ENCODE measurements around the gene SPEF1. TPM values are rescaled to one million over a fixed set of nuclear protein-coding genes. Genes with fewer than 3 reads are reported as not detected.
A peak's percentile ranks its signal among the peaks of the same experiment; 100 is the strongest.

SPEF1 gene
- total and polyA plus RNA-seq, 2 of the 13 experiments (the other 11 are each of a cell fraction or from before 2014, with no cell fraction given): 0.11 to 0.27 TPM

GRCh38 chr20:3802524-3803239 is 21.4 kb upstream of the SPEF1 start:
- H3K4me1 ChIP-seq (ENCODE audit: insufficient read depth, low read length): peaks cover 41% of the 10 kb centered on the region
- WGBS (ENCODE audit: low lambda C conversion rate): 88% methylated on average over 11 of the region's 11 CpGs
- H3K9me3 ChIP-seq (ENCODE audit: low read length): no peaks in the 10 kb centered on the region
- H3K79me2 ChIP-seq (ENCODE audit: insufficient read depth, low read length): peaks cover 8% of the 10 kb centered on the region
- intact Hi-C loops (cut with micrococcal nuclease; ENCODE audit: unreplicated experiment): no loop called here
- POLR2A ChIA-PET: interaction anchor here (1.1 to 1.5 kb wide), 2 partner anchors 15 to 18 kb away, joined by 4 to 6 read pairs; partner anchors contain the start of gene AP5S1
- no TSS peak for BruUV-seq (replicated peaks)
- ATAC-seq (no peak), DNase-seq (ENCODE audit: low spot score) (no peak), FAIRE-seq (no peak)
- no peak overlapping the region for H3K9ac ChIP-seq (ENCODE audit: insufficient read depth, low read depth, low read length)
- no peak overlapping the region for H3K4me3 ChIP-seq (replicated peaks in 1 of 3; ENCODE audit: insufficient read depth in 1 of 3, low read depth in 2 of 3, low read length in 3 of 3)
- no peak overlapping the region for H3K27ac ChIP-seq (ENCODE audit: extremely low read length, insufficient read depth, low read length)
- H3K36me3 ChIP-seq (replicated peaks in 1 of 2; ENCODE audit: control insufficient read depth in 1 of 2, insufficient read depth in 2 of 2, low read length in 2 of 2): peaks cover 27 to 48% of the 10 kb centered on the region in 2 experiments
- in situ Hi-C loops (cut with HindIII; ENCODE audit: extremely low pct_ligation_motif_present, low pct_unique_long_range_greater_than_20kb): no loop called here
- no peaks in the 10 kb centered on the region for H4K20me1 ChIP-seq (ENCODE audit: insufficient read depth, low read length)
- CTCF ChIA-PET (ENCODE audit: low intra/inter-chr PET ratio, low total read pairs): no interaction called here
- no peaks in the 10 kb centered on the region for H3K27me3 ChIP-seq (ENCODE audit: control insufficient read depth in 1 of 2, insufficient read depth in 2 of 2, low read length in 2 of 2)
- H2AFZ ChIP-seq (ENCODE audit: low read length): no peak overlapping the region
- H3K4me2 ChIP-seq (ENCODE audit: low read depth, low read length): no peak overlapping the region
- TF ChIP-seq FOXA1 (IDR thresholded peaks at IDR 0.05) (no peak), FOXA1 (CRISPR knock-in tag; IDR thresholded peaks at IDR 0.05) (peak; percentile 65; the same call in 1 of the 2 replicates), ZNF644 (CRISPR knock-in tag; IDR thresholded peaks at IDR 0.05; ENCODE audit: low read depth) (no peak), TAF15 (IDR thresholded peaks at IDR 0.05; ENCODE audit: low read depth, low read length, poor library complexity, severe bottlenecking) (no peak), ZNF484 (CRISPR knock-in tag; IDR thresholded peaks at IDR 0.05; ENCODE audit: borderline replicate concordance, low read depth) (no peak), E2F5 (CRISPR knock-in tag; conservative IDR thresholded peaks at IDR 0.05) (no peak), CEBPG (CRISPR knock-in tag; IDR thresholded peaks at IDR 0.05) (peak; percentile 57), PAWR (CRISPR knock-in tag; IDR thresholded peaks at IDR 0.05; ENCODE audit: borderline replicate concordance) (no peak), FOXK2 (IDR thresholded peaks at IDR 0.05) (no peak), SNRNP70 (IDR thresholded peaks at IDR 0.05; ENCODE audit: low read depth, low read length) (no peak), PREB (CRISPR knock-in tag; IDR thresholded peaks at IDR 0.05) (no peak), RFX1 (IDR thresholded peaks at IDR 0.05) (peak; percentile 27; the same call in 1 of the 2 replicates), AKAP8 (CRISPR knock-in tag; IDR thresholded peaks at IDR 0.05) (no peak), DDIT3 (CRISPR knock-in tag; IDR thresholded peaks at IDR 0.05) (no peak), ZNF331 (CRISPR knock-in tag; IDR thresholded peaks at IDR 0.05) (no peak), TEAD2 (CRISPR knock-in tag; IDR thresholded peaks at IDR 0.05) (no peak)
- TF ChIP-seq, protein P1, sequence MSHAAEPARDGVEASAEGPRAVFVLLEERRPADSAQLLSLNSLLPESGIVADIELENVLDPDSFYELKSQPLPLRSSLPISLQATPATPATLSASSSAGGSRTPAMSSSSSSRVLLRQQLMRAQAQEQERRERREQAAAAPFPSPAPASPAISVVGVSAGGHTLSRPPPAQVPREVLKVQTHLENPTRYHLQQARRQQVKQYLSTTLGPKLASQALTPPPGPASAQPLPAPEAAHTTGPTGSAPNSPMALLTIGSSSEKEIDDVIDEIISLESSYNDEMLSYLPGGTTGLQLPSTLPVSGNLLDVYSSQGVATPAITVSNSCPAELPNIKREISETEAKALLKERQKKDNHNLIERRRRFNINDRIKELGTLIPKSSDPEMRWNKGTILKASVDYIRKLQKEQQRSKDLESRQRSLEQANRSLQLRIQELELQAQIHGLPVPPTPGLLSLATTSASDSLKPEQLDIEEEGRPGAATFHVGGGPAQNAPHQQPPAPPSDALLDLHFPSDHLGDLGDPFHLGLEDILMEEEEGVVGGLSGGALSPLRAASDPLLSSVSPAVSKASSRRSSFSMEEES (CRISPR knock-in tag; IDR thresholded peaks at IDR 0.05): no peak
- TF ChIP-seq, protein P2, sequence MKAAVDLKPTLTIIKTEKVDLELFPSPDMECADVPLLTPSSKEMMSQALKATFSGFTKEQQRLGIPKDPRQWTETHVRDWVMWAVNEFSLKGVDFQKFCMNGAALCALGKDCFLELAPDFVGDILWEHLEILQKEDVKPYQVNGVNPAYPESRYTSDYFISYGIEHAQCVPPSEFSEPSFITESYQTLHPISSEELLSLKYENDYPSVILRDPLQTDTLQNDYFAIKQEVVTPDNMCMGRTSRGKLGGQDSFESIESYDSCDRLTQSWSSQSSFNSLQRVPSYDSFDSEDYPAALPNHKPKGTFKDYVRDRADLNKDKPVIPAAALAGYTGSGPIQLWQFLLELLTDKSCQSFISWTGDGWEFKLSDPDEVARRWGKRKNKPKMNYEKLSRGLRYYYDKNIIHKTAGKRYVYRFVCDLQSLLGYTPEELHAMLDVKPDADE (CRISPR knock-in tag; IDR thresholded peaks at IDR 0.05): no peak
- TF ChIP-seq, protein P3, sequence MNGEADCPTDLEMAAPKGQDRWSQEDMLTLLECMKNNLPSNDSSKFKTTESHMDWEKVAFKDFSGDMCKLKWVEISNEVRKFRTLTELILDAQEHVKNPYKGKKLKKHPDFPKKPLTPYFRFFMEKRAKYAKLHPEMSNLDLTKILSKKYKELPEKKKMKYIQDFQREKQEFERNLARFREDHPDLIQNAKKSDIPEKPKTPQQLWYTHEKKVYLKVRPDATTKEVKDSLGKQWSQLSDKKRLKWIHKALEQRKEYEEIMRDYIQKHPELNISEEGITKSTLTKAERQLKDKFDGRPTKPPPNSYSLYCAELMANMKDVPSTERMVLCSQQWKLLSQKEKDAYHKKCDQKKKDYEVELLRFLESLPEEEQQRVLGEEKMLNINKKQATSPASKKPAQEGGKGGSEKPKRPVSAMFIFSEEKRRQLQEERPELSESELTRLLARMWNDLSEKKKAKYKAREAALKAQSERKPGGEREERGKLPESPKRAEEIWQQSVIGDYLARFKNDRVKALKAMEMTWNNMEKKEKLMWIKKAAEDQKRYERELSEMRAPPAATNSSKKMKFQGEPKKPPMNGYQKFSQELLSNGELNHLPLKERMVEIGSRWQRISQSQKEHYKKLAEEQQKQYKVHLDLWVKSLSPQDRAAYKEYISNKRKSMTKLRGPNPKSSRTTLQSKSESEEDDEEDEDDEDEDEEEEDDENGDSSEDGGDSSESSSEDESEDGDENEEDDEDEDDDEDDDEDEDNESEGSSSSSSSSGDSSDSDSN (CRISPR knock-in tag; IDR thresholded peaks at IDR 0.05): no peak
